NCI-H510A treated with DMSO at 0.1 percent for 48 hours (cell line): ENCODE data around the gene TMEM184B.
A peak's percentile ranks its signal among the peaks of the same experiment; 100 is the strongest.
"Not testable (repeated sequence)": the region's sequence is repeated elsewhere in the genome, so short reads cannot be mapped to it uniquely, and the experiment has no call there.

Source experiments
- DNase-seq: peaks from one replicate; lab custom pipeline; 2025; lab: John Stamatoyannopoulos, UW

TMEM184B gene

GRCh38 chr22:38249301-38249700, 23.5 kb downstream of the TMEM184B start:
- DNase-seq = no peak

- DNase-seq = no peak
Measured at GRCh38 chr22:38248280-38248679, 24.5 kb downstream of the TMEM184B start.

- DNase-seq = no peak
Measured at GRCh38 chr22:38247713-38248112, 25.1 kb downstream of the TMEM184B start.

GRCh38 chr22:38246692-38247091, 26.1 kb downstream of the TMEM184B start:
- DNase-seq = no peak

GRCh38 chr22:38246046-38246658, 26.7 kb downstream of the TMEM184B start:
- DNase-seq = no peak

GRCh38 chr22:38244106-38244505, 28.7 kb downstream of the TMEM184B start:
- no peak for DNase-seq

- peak; percentile 80 for DNase-seq
Measured at GRCh38 chr22:38243007-38243765, 29.6 kb downstream of the TMEM184B start.

- DNase-seq = peak; percentile 47
Measured at GRCh38 chr22:38240734-38241252, 32.0 kb downstream of the TMEM184B start.

GRCh38 chr22:38239101-38239761, 33.6 kb downstream of the TMEM184B start:
- no peak for DNase-seq

- DNase-seq = no peak
Measured at GRCh38 chr22:38238519-38239071, 34.2 kb downstream of the TMEM184B start.

- DNase-seq = no peak
Measured at GRCh38 chr22:38236786-38237185, 36.0 kb downstream of the TMEM184B start.

- DNase-seq = no peak
Measured at GRCh38 chr22:38235240-38235850, 37.5 kb downstream of the TMEM184B start.

- not testable (repeated sequence) for DNase-seq
Measured at GRCh38 chr22:38233856-38234255, 39.0 kb downstream of the TMEM184B start.

GRCh38 chr22:38233427-38233826, 39.4 kb downstream of the TMEM184B start:
- DNase-seq = no peak

GRCh38 chr22:38232196-38232595, 40.6 kb downstream of the TMEM184B start:
- no peak for DNase-seq

- no peak for DNase-seq
Measured at GRCh38 chr22:38230916-38231315, 41.9 kb downstream of the TMEM184B start.

- no peak for DNase-seq
Measured at GRCh38 chr22:38230108-38230825, 42.5 kb downstream of the TMEM184B start.

GRCh38 chr22:38228873-38229740, 43.7 kb downstream of the TMEM184B start:
- DNase-seq = peak; percentile 9

GRCh38 chr22:38228326-38228872, 44.4 kb downstream of the TMEM184B start:
- DNase-seq = no peak
